Stimulated activated CD8-positive, alpha-beta memory T cell treated with anti-CD3 and anti-CD28 coated beads, Interleukin-4, amount 100 ng/mL, for 24 hours (primary cell): ENCODE data around the gene HADHB.
"Not testable (repeated sequence)": the region's sequence is repeated elsewhere in the genome, so short reads cannot be mapped to it uniquely, and the experiment has no call there.

Source experiments
- DNase-seq: peaks from one replicate; pipeline ENCODE4 v3.0.0-alpha.2; 2020; ENCODE audit warnings: low read depth

HADHB gene

DNA sequence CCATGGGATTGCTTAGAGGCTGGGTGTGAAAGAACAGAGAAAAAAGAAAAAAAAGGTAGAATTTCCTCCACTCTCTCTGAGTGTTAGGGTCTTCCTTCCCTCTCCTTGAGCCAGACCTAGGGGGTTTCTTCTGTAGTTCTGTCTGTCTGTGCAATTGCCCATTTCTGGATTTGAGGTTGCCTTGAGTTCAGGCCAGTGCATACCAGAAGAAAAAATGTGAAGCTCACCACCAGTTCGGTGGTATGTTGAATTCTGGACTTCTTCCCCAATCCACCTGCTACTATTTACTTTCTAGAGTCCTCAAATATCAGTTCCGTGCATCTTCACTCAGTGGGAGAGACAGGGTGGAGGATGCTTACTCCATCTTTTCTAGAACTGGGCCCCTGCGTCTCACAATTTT is 85.9 kb downstream of the HADHB start:
- DNase-seq, result no peak

DNA sequence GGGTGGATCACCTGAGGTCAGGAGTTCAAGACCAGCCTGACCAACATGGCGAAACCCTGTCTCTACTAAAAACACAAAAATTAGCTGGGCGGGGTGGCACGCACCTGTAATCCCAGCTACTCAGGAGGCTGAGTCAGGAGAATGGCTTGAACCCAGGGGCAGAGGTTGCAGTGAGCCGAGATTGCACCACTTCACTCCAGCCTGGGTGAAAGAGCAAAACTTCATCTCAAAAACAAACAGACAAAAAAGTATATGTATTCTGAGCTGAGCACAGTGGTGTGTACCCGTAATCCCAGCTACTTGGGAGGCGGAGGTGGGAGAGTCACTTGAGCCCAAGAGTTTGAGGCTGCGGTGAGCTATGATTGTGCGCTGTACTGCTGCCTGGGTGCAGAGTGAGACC is 86.6 kb downstream of the HADHB start:
- not testable (repeated sequence) for DNase-seq

DNA sequence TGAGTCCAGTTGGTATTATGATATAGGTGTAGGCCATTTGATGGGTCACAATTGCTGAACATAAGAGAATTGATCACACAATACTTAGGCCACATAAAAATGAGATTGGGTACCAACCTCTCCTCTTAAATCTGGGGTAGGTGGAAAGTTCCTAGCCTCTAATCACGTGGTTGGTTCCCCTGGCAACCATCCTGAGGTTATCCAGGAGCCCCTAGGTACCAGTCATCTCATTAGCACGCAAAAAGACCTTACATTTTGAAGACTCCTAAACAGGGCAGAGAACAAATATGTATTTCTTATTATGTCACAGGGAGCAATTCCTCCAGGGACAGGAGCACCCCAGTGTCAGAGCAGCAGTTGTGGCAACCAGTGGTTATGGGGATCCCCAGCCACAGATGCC is 88.6 kb downstream of the HADHB start:
- DNase-seq, result no peak

DNA sequence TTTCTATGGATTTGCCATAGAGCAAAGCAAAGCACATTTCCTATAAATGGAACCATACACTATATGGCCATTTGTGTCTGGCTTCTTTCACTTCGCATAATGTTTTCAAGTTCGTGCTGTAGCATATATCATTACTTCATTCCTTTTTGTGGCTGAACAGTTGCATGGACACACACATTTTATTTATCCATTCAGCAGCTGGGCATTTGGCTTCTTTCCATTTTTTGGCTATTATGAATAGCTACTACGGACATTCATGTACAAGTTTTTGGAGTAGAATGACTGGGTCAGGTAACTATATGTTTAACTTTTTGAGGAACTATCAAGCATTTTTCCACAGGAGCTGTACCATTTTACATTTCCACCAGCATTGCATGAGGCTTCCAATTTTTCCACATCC is 90.5 kb downstream of the HADHB start:
- no peak for DNase-seq

DNA sequence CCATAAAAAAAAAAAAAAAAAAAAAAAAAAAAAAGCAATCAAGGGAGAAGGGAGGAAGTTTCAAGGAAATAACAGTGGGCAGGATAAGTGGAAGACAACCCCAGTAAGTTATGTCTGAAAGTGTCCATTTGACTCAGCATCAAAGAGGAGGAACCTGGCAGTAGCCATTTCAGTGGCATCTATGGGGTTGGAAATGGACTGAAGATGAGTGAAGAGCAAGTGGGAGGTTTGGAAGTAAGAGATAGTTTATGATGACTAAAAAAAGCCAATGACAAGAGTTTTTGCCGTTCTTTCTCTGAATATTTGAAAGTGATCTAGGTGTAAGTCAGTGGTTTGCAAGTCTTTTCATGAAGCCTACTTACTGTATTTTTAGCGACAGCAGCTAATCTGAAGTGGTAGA is 92.0 kb downstream of the HADHB start:
- no peak for DNase-seq

DNA sequence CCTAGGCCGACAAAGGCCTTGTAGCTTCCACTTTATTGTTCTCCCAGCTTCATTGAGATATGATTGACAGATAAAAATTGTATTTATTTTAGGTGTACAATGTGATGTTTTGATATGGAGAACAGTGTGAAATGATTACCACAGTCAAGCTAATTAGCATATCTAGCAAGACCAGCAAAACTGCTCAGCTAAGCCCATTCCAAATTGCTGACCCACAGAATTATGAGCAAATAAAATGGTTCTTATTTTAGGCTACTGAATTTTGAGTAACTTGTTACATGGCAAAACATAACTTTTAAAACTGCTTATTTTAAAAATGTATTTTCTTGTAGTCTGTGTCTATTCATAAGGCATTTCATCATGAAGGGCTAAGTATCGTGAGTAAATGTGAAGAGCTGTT is 92.6 kb downstream of the HADHB start:
- DNase-seq, result no peak
